Fibroblast of peridontal ligament (primary cell): ENCODE results near the gene RHOG.

Experiments used
- DNase-seq: peaks from one replicate; pipeline ENCODE4 v3.0.0-alpha.2; 2010; ENCODE audit errors: extremely low read depth

RHOG gene

GRCh38 chr11:3859373-3859881 lies 18.7 kb upstream of the RHOG start:
- no peak for DNase-seq

- DNase-seq: no peak
Measured at GRCh38 chr11:3857628-3858027, 16.9 kb upstream of the RHOG start.

DNA sequence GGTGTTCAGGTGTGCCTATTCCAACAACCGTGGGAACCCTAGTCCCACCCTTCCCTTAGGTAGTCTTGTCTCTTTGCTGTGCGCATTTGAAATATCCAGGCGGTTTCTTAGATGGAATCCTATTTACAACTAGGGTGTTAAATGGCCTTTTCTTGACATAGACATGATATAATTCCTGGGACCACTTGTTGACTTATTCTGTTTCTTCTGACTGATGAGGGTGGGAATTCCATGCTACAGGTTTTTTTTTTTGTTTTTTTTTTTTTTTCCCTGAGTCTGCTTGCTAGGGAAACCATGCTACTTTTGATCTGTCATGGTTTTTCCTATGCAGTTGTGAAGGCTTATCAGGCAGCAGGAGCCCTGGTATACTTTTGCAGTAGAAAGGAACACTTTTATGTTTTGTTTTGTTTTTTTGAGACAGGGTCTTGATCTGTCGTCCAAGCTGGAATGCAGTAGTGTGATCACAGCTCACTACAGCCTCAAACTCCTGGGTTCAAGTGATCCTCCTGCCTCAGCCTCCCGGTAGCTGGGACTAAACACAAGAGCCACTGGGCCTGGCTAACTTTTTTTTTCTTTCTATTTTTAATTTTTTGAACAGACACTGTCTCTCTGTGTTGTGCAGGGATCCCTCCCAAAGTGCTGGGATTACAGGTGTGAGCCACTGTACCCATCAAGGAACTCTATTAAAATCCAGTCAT lies 16.2 kb upstream of the RHOG start:
- no peak for DNase-seq

DNA sequence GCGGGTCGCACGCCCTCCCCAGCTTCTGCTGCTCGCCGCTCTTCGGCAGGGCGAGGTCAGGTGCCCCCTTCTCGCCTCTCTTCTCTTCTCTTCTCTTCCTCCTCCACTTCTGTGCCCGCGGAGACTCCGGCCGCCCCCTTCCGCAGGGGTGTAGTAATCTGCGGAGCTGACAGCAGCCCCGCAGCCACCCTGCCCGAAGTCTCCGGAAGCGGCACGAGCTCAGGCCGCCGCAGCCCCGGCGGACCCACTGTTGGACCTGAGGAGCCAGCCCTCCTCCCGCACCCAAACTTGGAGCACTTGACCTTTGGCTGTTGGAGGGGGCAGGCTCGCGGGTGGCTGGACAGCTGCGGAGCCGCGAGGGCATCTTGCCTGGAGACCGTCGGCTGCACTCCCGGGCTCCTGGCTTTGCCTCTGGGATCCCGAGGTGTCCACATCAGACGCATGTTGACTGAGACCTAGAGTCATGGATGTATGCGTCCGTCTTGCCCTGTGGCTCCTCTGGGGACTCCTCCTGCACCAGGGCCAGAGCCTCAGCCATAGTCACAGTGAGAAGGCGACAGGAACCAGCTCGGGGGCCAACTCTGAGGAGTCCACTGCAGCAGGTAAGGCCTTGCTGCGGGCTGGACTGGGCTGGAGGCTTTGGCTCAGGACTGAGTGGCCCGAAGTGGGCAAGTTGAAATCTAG lies 15.2 kb upstream of the RHOG start:
- DNase-seq: no peak

GRCh38 chr11:3854977-3855807 lies 14.4 kb upstream of the RHOG start, which contains the start of gene STIM1:
Gene STIM1 (plus strand): TSS chr11:3855664. CDS start chr11:3856271, 607 bp downstream.
- peak; percentile 92 for DNase-seq

- DNase-seq: no peak
Measured at GRCh38 chr11:3854660-3854976, 13.9 kb upstream of the RHOG start.

DNA sequence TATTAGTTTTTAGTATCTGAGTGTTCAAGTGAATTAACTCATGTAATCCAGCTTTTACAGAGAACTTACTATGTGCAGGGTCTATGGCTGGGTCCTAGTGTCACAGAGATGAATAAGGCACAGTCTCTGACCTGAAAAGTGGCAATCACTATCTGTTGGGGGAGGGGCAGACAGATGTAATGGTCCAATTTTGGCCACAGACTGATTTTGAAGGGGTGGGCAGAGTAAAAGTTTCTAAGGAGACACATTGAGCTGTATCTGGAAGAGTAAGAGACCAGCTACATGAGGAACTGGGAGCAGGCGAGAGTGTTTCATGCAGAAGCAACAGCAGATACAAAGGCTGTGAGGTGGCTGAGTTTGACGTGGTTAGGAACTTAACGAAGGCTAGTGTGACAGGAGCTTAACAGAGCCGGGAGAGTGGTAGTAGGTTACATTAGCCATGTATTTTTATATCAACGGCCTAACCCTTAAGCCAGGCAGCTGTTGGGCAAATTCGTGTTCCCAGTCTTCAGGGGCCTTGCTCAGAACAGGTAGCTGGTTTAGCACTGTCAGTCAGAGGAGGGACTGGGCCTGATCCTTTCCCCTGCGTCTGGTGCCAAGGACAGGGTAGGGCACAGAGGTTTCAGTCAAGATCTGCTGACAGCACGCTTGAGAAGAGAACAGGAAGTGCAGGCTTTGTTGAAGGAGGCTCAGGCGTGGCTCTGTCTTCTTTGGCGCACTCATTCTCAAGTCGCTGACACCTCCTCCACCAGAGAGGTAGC lies 13.3 kb upstream of the RHOG start:
- no peak for DNase-seq

GRCh38 chr11:3853545-3853842 lies 12.7 kb upstream of the RHOG start:
- DNase-seq: no peak

DNA sequence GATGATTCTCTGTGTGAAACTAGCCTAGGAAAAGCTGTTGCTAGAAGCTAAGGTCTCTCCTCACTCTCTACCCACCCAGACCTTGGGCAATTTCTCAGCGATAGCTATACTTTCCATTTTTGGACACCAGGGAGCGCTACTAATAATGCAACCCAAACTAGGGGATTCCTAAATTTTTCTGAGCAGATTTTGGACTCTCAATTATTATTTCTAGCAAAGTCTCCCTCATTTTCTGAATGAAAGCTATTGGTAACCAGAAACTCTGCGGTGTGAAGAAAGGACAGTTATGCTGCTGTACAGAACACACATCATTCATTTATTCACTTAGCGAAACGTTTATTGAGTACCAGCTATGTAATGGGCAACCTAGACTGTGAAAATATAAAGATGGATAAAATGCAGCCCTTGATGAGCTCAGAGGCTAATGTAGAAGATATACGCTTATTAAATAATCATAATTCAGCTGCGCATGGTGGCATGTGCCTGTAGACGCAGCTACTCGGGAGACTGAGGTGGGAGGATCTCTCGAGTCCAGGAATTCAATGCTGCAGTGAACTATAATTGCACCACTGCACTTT lies 8.6 kb upstream of the RHOG start:
- DNase-seq: peak; percentile 65

DNA sequence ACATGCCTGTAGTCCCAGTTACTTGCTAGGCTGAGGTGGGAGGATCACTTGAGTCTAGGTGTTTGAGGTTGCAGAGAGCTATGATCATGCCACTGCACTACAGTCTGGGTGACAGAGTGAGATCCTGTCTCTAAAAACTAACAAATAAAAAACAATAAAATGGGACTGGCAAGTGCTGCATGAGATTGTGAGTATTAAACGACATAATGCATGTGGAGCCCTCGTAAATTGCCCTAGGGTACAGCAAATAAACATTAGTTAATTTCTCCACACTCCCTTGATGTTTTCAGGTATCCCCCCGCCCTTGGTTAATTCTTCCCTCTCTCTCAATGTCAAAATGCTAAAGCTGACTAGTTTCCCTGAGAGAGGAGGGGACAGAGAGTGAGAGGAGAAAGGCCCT lies 4.9 kb upstream of the RHOG start:
- no peak for DNase-seq

DNA sequence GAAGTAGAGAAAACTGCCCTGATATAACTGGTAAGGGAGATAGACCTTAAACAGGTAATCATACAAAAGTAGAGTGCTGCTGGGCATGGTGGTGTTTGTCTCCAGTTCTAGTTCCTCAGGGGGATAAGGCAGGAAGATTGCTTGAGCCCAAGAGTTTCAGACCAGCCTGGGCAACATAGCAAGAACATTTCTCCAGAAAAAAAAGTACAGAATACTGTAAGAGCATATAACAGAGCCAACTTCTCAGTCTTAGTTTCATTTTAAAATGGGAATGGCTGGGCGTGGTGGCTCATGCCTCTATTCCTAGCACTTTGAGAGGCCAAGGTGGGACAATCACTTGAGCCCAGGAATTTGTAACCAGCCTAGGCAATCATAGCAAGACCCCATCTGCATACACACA lies 4.5 kb upstream of the RHOG start:
- no peak for DNase-seq

DNA sequence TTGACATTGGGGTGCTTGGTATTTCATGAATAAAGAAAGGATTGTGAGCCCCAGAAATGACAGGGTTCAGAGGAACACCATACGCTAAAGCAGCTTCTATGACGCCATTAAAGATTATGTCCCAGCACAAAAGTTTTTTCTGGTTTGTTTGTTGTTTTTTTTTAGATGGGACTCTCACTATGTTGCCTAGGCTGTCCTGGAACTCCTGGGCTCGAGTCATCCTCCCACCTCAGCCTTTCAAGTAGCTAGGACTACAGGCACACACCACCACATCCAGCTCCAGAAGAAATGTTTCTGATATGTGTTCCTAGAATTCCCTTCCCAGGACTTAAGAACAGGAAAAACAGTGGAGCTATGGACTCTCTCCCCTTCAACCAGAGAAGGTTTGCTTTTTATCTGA lies 2.6 kb upstream of the RHOG start:
- no peak for DNase-seq

- DNase-seq: peak; percentile 86
Measured at GRCh38 chr11:3841426-3842350, 929 bp upstream of the RHOG start.

GRCh38 chr11:3840004-3840869 lies 522 bp downstream of the RHOG start:
- DNase-seq: no peak

GRCh38 chr11:3838504-3838903 lies 2.3 kb downstream of the RHOG start:
- DNase-seq: no peak

- DNase-seq: no peak
Measured at GRCh38 chr11:3837793-3838192, 3.0 kb downstream of the RHOG start.

- DNase-seq: no peak
Measured at GRCh38 chr11:3836903-3837302, 3.9 kb downstream of the RHOG start.

GRCh38 chr11:3835751-3836150 lies 5.0 kb downstream of the RHOG start:
- no peak for DNase-seq

DNA sequence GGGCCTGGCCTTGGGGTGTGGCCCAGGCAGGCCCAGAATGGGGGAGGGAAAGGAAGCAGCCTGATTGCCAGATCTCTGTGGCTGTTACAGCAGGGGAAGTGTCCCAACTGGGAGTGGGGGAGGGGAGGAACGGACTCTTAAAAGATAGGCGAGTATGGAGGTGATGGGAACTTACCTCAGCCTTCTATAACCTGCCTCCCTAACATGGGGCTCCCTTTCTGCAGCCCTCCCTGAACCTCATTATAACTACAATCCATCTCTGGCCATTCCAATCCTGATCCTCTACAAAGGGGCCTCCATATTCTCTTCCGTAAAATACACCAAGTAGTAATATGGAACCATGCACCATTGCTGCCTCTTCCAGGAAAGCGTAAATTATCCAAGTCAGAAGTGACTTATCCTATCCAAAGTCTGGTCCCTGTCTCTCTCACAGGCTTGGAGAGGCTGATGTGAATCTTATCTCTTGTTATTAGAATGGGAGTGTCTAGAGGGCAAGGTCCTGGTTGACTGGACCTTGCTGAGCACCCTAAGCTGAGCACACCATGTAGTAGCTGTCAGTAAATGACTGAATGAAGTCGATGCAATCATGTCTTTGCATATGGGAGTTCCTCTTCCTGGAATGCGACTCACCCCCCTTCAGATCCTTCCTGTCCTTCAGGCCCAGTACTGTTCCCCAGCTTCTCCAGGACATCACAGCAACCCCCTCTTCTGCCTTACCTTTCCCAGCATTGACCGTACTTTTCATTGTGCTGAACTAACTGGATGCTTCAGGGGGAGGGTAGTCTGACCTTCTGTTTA lies 5.9 kb downstream of the RHOG start:
- no peak for DNase-seq
